B cell (primary cell): ENCODE measurements around the gene DYRK4. TPM values are rescaled to one million over a fixed set of nuclear protein-coding genes. Genes with fewer than 3 reads are reported as not detected.

Source experiments
- ATAC-seq: fragments of 200-7000 bp; cut with Tn5 transposase; one replicate; pipeline ENCODE4 v1.10.0; 2021; ENCODE audit warnings: low read depth, mild to moderate bottlenecking, moderate number of reproducible peaks, moderate library complexity
- CTCF ChIA-PET: fragments of 350-600 bp; sonication (Branson Sonifier 250); formaldehyde crosslinking; loops from one replicate; lab custom pipeline; 2021; ENCODE audit warnings: antibody characterized with exemption, inconsistent platforms; lab: Charles Lee
- POLR2A ChIA-PET: fragments of 350-600 bp; sonication (Branson Sonifier 250); formaldehyde crosslinking; loops from one replicate; lab custom pipeline; 2021; ENCODE audit warnings: antibody characterized with exemption; lab: Charles Lee
- DNase-seq: peaks from one replicate; pipeline ENCODE4 v3.0.0; 2013
- H2AFZ ChIP-seq: 2 replicates; pipeline ENCODE4 v1.6.1; 2012; ENCODE audit warnings: mild to moderate bottlenecking, low read depth, low read length; ENCODE audit not compliant: insufficient read depth, poor library complexity, severe bottlenecking
- H3K27ac ChIP-seq, 2 donors: 1 replicate in 1 of 2; 2 replicates in 1 of 2; pipeline ENCODE4 v1.5.1; 2012 to 2013; ENCODE audit warnings: low read length in 2 of 2, mild to moderate bottlenecking in 2 of 2, moderate library complexity in 1 of 2
- H3K27me3 ChIP-seq, 4 experiments: fragments of 200-600 bp in 1 of 4; sonication (generic) in 1 of 4; replicated peaks in 1 of 4; 1 replicate in 2 of 4; 2 replicates in 2 of 4; pipeline versions ENCODE4 v1.6.1 to v1.7.0; 2013 to 2016; ENCODE audit warnings: low read length in 3 of 4, mild to moderate bottlenecking in 2 of 4, mixed read lengths in 1 of 4, moderate library complexity in 1 of 4; ENCODE audit not compliant: insufficient read depth in 4 of 4, control insufficient read depth in 3 of 4; ENCODE audit errors: control extremely low read depth in 1 of 4
- H3K36me3 ChIP-seq, 2 experiments: replicated peaks in 1 of 2; 1 replicate in 1 of 2; 2 replicates in 1 of 2; pipeline versions ENCODE4 v1.6.1 to v1.7.1; 2013; ENCODE audit warnings: low read length in 1 of 2; ENCODE audit not compliant: insufficient read depth in 2 of 2, control insufficient read depth in 1 of 2; ENCODE audit errors: control extremely low read depth in 1 of 2, extremely low read depth in 1 of 2
- H3K4me1 ChIP-seq, 2 donors: fragments of 200-600 bp in 1 of 2; sonication (generic) in 1 of 2; 1 replicate in 1 of 2; 2 replicates in 1 of 2; pipeline versions ENCODE4 v1.5.1 to v1.6.1; 2013 to 2017; ENCODE audit warnings: low read length in 2 of 2; ENCODE audit not compliant: control insufficient read depth in 2 of 2, insufficient read depth in 2 of 2
- H3K4me2 ChIP-seq: replicated peaks from 2 replicates; pipeline ENCODE3; 2012; ENCODE audit warnings: mild to moderate bottlenecking, low read depth, low read length; ENCODE audit not compliant: poor library complexity, severe bottlenecking
- H3K4me3 ChIP-seq, 5 experiments: fragments of 200-600 bp in 1 of 5; sonication (generic) in 1 of 5; 1 replicate in 3 of 5; 2 replicates in 2 of 5; pipeline versions ENCODE4 v1.5.1 to v1.7.0; 2011 to 2016; ENCODE audit warnings: low read length in 4 of 5, mild to moderate bottlenecking in 4 of 5, low read depth in 2 of 5, control low read depth in 1 of 5, moderate library complexity in 1 of 5; ENCODE audit not compliant: insufficient read depth in 1 of 5; ENCODE audit errors: control extremely low read depth in 1 of 5, extremely low read depth in 1 of 5
- H3K79me2 ChIP-seq: fragments of 200-600 bp; sonication (generic); one replicate; pipeline ENCODE4 v1.6.0; 2016; ENCODE audit warnings: low read length; ENCODE audit not compliant: control insufficient read depth, insufficient read depth
- H3K9ac ChIP-seq: fragments of 200-600 bp; sonication (generic); 2 replicates; pipeline ENCODE4 v1.6.1; 2017; ENCODE audit warnings: mild to moderate bottlenecking, low read length, moderate library complexity
- H3K9me3 ChIP-seq, 3 donors: one replicate each; pipeline versions ENCODE4 v1.6.1 to v1.7.1; 2013; ENCODE audit warnings: low read length in 2 of 3; ENCODE audit not compliant: control insufficient read depth in 2 of 3, insufficient read depth in 1 of 3; ENCODE audit errors: control extremely low read depth in 1 of 3
- H4K20me1 ChIP-seq: 2 replicates; pipeline ENCODE4 v1.6.0; 2012; ENCODE audit warnings: mild to moderate bottlenecking, low read length; ENCODE audit not compliant: insufficient read depth, control insufficient read depth, poor library complexity, severe bottlenecking
- H3K27ac Mint-ChIP-seq: one replicate; pipeline ENCODE4 v1.8.0; 2021; ENCODE audit warnings: mixed read lengths
- H3K27me3 Mint-ChIP-seq: one replicate; pipeline ENCODE4 v1.8.0; 2021; ENCODE audit warnings: mixed read lengths
- H3K4me1 Mint-ChIP-seq: one replicate; pipeline ENCODE4 v1.8.0; 2021; ENCODE audit warnings: mixed read lengths
- H3K4me3 Mint-ChIP-seq: one replicate; pipeline ENCODE4 v1.8.0; 2021; ENCODE audit warnings: mixed read lengths
- H3K9me3 Mint-ChIP-seq: one replicate; pipeline ENCODE4 v1.8.0; 2022; ENCODE audit warnings: mixed read lengths; ENCODE audit not compliant: insufficient read depth
- CTCF ChIP-seq: fragments of 200-600 bp; IDR thresholded peaks from one replicate; pipeline ENCODE4 v1.8.0; 2022; ENCODE audit warnings: antibody characterized with exemption, mild to moderate bottlenecking
- EZH2 ChIP-seq: IDR thresholded peaks from 2 replicates; pipeline ENCODE4 v1.6.1; 2012; ENCODE audit warnings: borderline replicate concordance, low read depth, mild to moderate bottlenecking, moderate library complexity, low read length; ENCODE audit not compliant: insufficient read depth, poor library complexity, severe bottlenecking
- WGBS: methylation state at CpG from one replicate; pipeline ENCODE4 v1.1.5; 2013; ENCODE audit warnings: missing lambda C conversion rate; ENCODE audit not compliant: insufficient coverage; 5-methylcytosine and 5-hydroxymethylcytosine counted together
- intact Hi-C: fragments of 100-400 bp; cut with micrococcal nuclease; formaldehyde crosslinking; loops from one replicate; pipeline ENCODE4 v1.10.0; 2022
- polyA plus RNA-seq: library from polyadenylated mRNA; depleted of rRNA; stranded (reverse); fragments of >200 nt; gene quantifications from 2 replicates; pipeline ENCODE4 v1.2.3, GENCODE V29; 2012
- total RNA-seq, 2 donors: library from RNA; stranded (reverse); fragments of 120-200 nt in 1 of 2; gene quantifications; 1 replicate in 1 of 2; 2 replicates in 1 of 2; pipeline versions ENCODE4 v1.2.3 to v1.2.4, GENCODE V29; 2013 to 2022

The DYRK4 gene
- total and polyA plus RNA-seq, 2 donors (not counting 1 experiment from before 2014, with no cell fraction given): 41.3 to 63.3 TPM

- ChIA-PET CTCF (interaction anchor here (0.7 to 1.4 kb wide), 2 partner anchors 11 kb away, joined by 3 read pairs; no protein-coding TSS in a partner anchor), POLR2A (no interaction called here)
- H3K4me3 ChIP-seq: no peak overlapping the region
- TF ChIP-seq CTCF (no peak), EZH2 (no peak)
- H3K27me3 Mint-ChIP-seq: no peaks in the 10 kb centered on the region
- no peak overlapping the region for H3K27ac ChIP-seq
- no peaks in the 10 kb centered on the region for H3K4me1 Mint-ChIP-seq
- H3K4me1 ChIP-seq: no peaks in the 10 kb centered on the region
- no peak overlapping the region for H3K4me3 Mint-ChIP-seq
- DNase-seq (no peak), ATAC-seq (no peak)
- H3K79me2 ChIP-seq: no peaks in the 10 kb centered on the region
- H3K9ac ChIP-seq: no peak overlapping the region
- H3K27ac Mint-ChIP-seq: no peak overlapping the region
- no peak overlapping the region for H2AFZ ChIP-seq
- no peaks in the 10 kb centered on the region for H4K20me1 ChIP-seq
- intact Hi-C loops: no loop called here
- 96% methylated on average over 6 of the region's 7 CpGs for WGBS
- H3K27me3 ChIP-seq: no peaks in the 10 kb centered on the region
- no peaks in the 10 kb centered on the region for H3K9me3 Mint-ChIP-seq
- H3K9me3 ChIP-seq: no peaks in the 10 kb centered on the region
- H3K36me3 ChIP-seq: peaks cover 0 to 11% of the 10 kb centered on the region in 2 experiments
- no peak overlapping the region for H3K4me2 ChIP-seq
Observed at GRCh38 chr12:4591180-4591687, 29.2 kb downstream of the DYRK4 start.

- no peak for DNase-seq
- TF ChIP-seq EZH2: no peak
- no peak for TF ChIP-seq CTCF
- no peaks in the 10 kb centered on the region for H3K27me3 Mint-ChIP-seq
- Histone ChIP-seq H3K36me3 (peaks cover 0 to 5% of the 10 kb centered on the region in 2 experiments), H3K27me3 (no peaks in the 10 kb centered on the region), H3K4me2 (no peak overlapping the region), H3K79me2 (no peaks in the 10 kb centered on the region), H3K4me1 (no peaks in the 10 kb centered on the region), H3K27ac (no peak overlapping the region), H3K9me3 (no peaks in the 10 kb centered on the region), H4K20me1 (no peaks in the 10 kb centered on the region), H3K9ac (no peak overlapping the region), H3K4me3 (no peak overlapping the region), H2AFZ (no peak overlapping the region)
- intact Hi-C loops: no loop called here
- no peaks in the 10 kb centered on the region for H3K9me3 Mint-ChIP-seq
- no peaks in the 10 kb centered on the region for H3K4me1 Mint-ChIP-seq
- no peak overlapping the region for H3K27ac Mint-ChIP-seq
- ChIA-PET CTCF (interaction anchor here (1.3 to 1.4 kb wide), 2 partner anchors 9 kb away, joined by 3 read pairs; no protein-coding TSS in a partner anchor), POLR2A (no interaction called here)
- ATAC-seq: no peak
- no peak overlapping the region for H3K4me3 Mint-ChIP-seq
- WGBS: 100% methylated on average over 6 of the region's 6 CpGs
Observed at GRCh38 chr12:4595881-4596280, 33.9 kb downstream of the DYRK4 start.
